Ishikawa (cell line): ENCODE data around the gene CDT1.

ENCODE experiments used
- EGR1 ChIP-seq: IDR thresholded peaks from 2 replicates; pipeline ENCODE4 v1.6.1; 2012
- FOXM1 ChIP-seq: IDR thresholded peaks from 2 replicates; pipeline ENCODE4 v1.6.1; 2012; ENCODE audit warnings: low read depth, borderline replicate concordance
- NFIC ChIP-seq: IDR thresholded peaks from 2 replicates; pipeline ENCODE4 v1.6.1; 2012
- RAD21 ChIP-seq: IDR thresholded peaks from 2 replicates; pipeline ENCODE4 v1.6.1; 2012; ENCODE audit warnings: low read depth
- TEAD4 ChIP-seq: IDR thresholded peaks from 2 replicates; pipeline ENCODE4 v1.6.1; 2012
- YY1 ChIP-seq: IDR thresholded peaks from 2 replicates; pipeline ENCODE4 v1.6.1; 2012; ENCODE audit warnings: low read depth
- TF ChIP-seq, protein P1 (sequence below): IDR thresholded peaks from 2 replicates; pipeline ENCODE4 v1.6.1; 2012; ENCODE audit warnings: low read depth, mild to moderate bottlenecking
- TF ChIP-seq, protein P2 (sequence below): IDR thresholded peaks from 2 replicates; pipeline ENCODE4 v1.6.1; 2012

DNA sequence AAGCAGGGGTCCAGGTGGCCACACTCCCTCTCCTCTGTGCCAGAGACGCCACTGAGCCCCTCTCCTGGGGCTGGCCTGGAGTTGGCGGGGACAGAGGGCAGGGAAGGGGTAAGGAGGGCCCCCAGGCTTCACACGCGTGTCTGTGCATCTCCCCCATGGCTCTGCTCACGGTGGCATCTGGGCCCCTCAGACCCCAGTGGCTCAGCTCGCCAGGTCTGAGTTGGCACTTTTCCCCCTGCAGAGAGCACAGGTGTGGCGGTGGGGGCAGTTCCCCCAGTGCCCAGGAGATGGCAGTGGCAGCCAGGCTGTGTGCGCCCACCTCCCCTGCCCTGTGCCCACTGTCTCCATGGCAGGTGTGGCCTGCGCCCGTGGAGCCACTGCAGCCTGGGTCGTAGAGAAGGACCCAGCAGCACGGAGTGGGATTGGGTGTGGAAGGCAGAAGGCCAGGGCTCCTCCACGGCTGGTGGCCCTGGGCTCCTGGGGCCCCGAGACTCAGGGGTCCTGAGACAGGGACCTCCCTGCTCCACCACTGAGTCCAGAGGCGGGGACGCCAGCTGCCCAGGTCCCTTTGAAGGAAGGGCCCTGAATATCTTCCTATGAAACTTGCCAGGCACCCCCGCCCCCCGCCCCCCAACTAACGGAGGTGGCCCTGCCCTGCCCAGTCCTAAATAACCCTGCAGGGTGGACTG, 12.5 kb downstream of the CDT1 start:
- TF ChIP-seq, protein P1, sequence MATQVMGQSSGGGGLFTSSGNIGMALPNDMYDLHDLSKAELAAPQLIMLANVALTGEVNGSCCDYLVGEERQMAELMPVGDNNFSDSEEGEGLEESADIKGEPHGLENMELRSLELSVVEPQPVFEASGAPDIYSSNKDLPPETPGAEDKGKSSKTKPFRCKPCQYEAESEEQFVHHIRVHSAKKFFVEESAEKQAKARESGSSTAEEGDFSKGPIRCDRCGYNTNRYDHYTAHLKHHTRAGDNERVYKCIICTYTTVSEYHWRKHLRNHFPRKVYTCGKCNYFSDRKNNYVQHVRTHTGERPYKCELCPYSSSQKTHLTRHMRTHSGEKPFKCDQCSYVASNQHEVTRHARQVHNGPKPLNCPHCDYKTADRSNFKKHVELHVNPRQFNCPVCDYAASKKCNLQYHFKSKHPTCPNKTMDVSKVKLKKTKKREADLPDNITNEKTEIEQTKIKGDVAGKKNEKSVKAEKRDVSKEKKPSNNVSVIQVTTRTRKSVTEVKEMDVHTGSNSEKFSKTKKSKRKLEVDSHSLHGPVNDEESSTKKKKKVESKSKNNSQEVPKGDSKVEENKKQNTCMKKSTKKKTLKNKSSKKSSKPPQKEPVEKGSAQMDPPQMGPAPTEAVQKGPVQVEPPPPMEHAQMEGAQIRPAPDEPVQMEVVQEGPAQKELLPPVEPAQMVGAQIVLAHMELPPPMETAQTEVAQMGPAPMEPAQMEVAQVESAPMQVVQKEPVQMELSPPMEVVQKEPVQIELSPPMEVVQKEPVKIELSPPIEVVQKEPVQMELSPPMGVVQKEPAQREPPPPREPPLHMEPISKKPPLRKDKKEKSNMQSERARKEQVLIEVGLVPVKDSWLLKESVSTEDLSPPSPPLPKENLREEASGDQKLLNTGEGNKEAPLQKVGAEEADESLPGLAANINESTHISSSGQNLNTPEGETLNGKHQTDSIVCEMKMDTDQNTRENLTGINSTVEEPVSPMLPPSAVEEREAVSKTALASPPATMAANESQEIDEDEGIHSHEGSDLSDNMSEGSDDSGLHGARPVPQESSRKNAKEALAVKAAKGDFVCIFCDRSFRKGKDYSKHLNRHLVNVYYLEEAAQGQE, result no peak
- TF ChIP-seq EGR1, result no peak
- TF ChIP-seq TEAD4, result no peak
- TF ChIP-seq, protein P2, sequence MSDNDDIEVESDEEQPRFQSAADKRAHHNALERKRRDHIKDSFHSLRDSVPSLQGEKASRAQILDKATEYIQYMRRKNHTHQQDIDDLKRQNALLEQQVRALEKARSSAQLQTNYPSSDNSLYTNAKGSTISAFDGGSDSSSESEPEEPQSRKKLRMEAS, result no peak
- peak; percentile 96 for TF ChIP-seq RAD21
- no peak for TF ChIP-seq YY1
- no peak for TF ChIP-seq NFIC
- TF ChIP-seq FOXM1, result no peak
